Stimulated activated CD4-positive, alpha-beta T cell treated with anti-CD3 and anti-CD28 coated beads, Interleukin-15, amount 100 ng/mL, for 1 hour (primary cell): ENCODE data around the gene NRG2.

ENCODE experiments used
- DNase-seq, 2 donors: peaks; one replicate each; pipeline ENCODE4 v3.0.0-alpha.2; 2020; ENCODE audit warnings: low read depth in 1 of 2, low spot score in 1 of 2

NRG2 gene

DNA sequence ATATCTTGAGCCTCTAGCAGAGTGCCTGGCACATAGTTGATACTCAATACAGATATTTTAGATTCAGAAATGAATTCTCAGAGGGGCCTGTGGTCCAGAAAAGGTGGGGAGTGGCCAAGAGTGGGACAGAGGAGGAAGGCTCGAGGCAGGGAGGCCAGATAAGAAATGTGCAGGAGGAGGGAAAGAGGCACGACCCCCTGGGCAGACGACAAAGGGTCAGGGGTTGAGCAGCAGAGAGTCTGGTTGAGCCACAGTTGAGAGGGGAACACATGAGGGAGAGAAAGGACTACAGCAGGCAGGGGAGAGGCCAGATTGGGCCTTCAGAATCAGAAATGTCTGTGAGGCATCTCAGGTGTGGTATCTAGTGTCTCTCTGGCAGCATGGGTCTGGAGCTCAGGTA, 158.4 kb downstream of the NRG2 start:
- no peak for DNase-seq

DNA sequence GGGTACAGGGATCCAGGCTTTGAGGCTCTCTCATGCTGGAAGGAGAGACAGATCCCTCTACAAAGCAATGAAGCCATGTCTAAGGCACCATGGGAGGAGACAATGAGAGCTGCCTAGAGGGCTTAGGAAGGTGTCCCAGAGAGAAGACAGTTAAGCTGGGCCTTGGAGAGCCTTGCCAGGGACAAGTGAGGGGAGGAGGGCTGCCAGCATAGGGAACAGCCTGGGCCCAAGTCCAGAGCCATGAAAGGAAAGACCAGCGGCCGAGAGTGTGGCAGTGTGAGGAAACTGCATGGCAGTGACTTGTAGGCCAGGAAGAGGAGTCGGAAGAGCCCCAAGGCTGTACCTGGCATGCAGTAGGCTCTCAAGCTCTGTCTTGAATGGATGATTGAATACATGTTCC, 159.0 kb downstream of the NRG2 start:
- no peak for DNase-seq

DNA sequence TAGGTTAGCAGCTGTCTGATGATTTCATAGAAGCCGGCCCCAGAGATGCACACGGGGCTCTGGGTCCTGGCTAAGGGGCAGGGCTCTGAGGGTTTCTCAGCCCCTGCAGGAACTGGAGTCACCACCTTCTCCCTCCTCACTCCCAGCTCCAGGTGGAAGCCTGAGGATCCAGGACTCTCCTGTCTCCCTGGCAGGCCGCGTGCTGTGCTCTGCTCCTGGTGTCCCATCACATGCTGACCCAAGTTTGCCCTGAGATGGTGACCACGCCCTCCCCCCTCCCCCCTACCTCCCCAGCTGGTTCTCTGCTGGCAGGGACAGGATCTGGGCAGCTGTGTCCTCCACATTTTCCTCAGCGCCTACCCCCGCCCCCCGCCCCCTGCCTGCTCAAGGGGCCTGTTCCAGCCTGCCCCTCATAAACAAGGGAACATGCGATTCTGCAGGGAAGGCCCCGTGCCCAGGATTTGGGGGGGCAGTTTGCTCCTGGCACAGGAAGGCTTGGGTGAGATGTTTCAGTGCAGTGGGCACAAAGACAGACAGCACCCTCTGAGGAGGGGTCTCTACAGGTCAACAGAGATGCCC, 160.0 kb downstream of the NRG2 start:
- DNase-seq, result no peak

- no peak for DNase-seq
Observed at GRCh38 chr5:139882316-139882715, 160.8 kb downstream of the NRG2 start.

GRCh38 chr5:139881143-139881733, 161.9 kb downstream of the NRG2 start:
- no peak for DNase-seq

DNA sequence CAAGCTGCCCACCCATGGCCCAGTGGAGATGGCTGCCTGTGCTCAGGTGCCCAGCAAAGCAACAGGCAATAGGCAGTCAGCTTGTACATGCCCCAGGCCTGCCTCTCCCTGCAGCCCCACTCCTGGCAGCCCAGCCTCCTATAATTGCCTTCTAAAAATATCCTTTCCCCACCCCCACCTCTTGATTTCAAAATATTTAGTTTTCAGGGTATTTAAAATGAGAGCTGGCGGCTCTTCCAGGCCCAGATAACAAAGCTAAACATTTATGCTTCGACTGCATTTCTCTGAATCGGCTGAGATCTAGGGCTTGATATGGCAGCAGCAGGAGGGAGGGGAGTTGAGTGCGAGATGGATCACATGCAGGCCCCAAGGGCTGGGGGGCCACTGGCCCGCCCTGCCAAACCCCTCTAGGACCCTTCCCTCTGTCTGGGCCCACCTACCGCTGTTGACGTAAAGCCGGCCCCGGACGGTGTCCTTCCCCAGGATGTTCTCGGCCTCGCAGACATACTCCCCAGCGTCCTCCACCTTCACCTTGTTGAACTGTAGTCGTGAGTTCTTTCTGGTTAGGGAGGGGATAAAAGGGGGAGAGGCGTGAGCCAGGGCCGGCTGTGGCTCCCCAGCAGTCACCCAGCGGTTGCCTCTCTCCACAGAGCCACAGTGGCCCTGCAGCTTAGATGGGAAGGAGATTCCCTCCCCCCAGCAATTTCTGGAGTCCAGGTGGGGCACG, 162.5 kb downstream of the NRG2 start:
- no peak for DNase-seq

DNA sequence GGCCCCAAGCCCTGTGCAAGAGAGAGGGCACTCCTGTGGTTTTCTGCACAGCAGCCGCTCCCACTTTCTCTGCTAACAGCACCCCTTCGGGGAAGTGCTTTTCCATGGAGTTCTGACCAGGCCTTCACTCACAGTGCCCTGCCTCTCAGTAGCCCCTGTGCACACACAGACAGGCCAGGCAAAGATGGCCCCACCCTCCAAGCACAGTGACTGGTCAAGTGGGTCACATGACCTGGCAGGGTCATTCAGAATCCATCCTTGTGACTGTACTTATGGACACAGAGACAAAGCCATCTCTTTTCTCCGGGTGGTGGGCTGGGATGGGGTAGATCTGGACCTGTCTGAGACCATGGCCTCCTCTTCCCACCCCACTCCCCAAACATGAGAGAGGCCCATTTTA, 165.0 kb downstream of the NRG2 start:
- no peak for DNase-seq

- no peak for DNase-seq
Observed at GRCh38 chr5:139877129-139877597, 165.9 kb downstream of the NRG2 start.

DNA sequence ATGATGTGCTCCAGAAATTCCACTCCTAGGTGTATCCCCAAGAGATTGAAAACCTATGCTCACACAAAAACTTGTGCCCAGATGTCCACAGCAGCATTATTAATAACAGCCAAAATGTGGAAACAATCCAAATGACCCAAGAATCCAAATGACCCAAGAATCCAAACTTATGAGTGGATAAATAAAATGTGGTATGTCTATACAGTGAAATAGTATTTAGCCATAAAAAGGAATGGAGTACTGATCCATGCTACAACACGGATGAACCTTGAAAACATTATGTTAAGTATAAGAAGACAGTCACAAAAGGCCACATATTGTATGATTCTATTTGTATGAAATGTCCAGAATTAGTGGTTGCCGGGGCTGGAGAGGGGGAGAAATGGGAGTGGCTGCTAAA, 167.1 kb downstream of the NRG2 start:
- no peak for DNase-seq

DNA sequence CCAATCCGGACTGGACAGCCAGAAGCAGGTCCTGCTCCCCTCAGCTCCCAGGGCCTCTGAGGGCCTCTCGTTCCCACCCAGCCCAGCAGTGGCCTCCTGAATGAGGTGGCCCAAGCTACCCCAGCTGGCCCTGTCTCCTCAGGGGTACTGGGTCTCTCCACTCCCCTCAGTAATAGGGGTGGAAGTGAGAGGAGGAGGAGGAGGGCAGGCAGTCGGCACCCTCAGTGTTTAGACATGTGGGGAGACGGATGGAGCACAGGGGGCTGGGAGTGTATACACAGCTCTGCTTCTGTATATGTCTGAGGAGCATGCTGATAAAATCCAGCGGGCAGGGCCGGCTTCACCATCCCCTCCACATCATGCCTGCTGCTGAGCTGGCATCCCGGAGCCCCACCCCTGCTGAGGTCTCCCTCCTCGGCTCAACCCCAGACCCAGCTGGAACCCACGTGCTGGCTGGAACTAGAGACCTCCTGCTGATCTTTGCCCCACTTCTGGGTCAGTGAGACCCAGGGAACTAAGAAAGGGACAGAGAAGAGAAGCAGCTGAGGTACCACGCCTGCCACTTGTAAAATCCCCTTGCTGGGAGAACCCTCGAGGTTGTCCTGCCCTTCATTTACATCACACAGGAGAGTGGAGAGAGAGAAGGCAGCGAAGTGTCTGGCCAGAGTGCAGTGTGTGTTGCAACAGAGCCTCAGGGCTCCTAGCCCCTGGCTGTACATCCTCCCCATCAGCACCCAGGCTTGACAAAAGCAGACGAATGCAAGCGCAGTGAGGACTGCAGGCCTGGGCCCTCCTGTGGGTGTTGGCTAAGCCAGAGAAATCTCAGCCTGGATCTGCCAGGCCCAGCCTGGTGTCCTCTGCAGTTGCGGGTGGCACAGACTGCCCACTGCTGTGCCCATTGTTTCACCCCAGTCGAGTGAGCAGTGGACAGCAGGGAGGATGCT, 170.0 kb downstream of the NRG2 start:
- no peak for DNase-seq

DNA sequence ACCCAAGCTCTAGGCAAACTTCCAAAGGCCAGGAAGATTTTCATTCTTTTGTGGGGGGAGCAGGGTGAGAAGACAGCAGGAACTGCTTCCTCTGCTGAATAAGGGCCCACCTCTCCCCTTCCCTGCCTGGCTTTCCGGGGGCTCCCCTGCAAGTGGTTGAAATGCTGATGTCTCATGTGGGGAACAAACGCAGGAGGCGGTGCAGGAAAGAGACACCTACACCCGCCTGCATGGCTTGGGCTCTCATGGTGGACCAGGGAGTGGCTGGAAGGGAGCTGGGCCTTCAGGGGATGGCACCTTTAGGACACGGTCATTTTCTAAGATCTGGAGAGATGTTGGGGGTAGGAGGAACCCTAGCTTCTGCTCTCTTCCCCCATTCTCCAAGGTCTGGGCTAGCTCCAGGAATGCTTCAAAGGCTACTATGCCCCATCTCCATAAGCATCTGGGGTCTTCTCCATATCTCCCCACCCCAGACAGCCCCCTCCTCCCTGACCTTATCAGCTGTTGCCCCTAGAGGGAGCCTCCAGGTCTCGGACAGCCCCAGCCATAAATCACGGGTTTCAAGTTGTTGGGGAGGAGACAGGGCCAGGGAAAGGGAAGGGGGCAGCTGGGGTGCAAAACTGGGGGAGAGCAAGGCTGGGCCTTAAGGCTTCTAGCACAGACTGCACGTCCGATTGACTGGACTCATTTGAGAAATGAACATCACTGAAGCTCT, 170.9 kb downstream of the NRG2 start:
- no peak for DNase-seq

DNA sequence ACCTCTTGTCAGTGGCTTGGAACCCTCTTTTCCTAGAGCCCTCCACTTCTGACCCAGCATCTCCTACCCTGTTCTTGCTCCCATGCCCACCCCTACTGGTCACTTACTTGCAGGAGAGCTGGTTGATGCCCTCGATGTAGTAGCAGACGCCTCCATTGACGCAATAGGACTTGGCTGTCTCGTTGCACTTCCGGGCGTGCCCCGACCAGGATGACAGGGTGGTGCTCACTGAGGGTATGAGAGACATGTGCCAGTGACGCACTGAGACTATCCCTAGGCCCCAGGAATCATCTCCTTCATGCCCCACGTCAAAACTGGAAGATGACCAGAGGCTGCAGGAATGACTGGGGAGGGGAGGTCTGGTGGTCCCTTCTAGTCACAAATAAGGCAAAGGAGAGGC, 171.5 kb downstream of the NRG2 start:
- DNase-seq, result no peak

DNA sequence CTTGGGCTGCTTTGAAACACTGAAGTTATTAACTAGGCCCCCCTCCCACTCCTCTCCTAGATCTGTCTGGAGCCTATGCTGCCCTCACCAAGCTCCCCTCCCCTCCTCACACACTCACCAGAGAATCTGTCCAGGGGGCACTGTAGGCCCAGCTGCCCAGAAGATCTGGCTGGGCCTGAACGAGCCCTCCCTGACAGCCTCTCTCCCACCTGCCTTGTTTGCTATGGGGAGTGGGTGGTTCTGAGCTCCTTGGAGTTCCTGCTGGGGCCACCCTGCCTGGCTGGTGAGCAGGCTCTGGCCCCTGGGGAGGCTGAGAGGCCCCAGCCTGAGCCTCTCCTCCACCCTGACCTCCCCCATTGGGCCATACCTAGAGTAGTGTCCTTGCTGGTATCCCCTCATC, 172.4 kb downstream of the NRG2 start:
- no peak for DNase-seq

DNA sequence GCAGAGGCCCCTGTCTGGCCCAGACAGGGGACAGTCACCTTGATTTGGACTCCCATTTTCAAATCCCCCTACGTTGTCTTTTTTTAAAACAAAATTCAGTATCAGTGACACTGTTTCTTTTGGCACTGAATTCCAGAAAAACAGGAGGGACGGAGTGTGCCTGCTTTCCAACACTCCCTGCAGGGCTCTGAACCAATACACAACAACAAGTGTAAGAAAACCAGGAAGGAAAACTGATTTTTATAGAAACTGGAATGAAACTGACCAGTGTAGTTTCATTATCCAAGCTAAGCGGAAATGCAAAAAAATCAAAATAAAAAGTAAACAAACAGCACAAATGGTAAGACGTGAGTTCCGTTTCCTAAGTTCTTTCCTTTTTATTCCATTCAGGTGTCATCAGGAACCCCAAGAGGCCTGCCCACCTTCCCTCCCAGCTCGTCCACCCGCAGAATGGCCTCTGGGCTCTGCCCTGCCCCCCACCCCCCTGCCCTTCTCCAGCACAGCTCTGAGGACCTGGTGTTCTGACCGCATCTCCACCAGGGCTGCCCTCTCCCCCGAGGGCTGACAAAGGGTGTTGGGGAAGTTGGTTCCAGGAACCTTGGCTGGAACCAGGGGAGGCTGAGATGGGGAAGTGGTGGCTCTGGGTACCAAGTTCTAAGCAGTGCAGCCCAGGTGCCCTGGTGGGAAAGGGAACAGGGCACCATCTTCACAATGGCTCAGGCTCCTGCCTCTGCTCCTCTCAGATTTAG, 173.9 kb downstream of the NRG2 start:
- DNase-seq, result no peak

DNA sequence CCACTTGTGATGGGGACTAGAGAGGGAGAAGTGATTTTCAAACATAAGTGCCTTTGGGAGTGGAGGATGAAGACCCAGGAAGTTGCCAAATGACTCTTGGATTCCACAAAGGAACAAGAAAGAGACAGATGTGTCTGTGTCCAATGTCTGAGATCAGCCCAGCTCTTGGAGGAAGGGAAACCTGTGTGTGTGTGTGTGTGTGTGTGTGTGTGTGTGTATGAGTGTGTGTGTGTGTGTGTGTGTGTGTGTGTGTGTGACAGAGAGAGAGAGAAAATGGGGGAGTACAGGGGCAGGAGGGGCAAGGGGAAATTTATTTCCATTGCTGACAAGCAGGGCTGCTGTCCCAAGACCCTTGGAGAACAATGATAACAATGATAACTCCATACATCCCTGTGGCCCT, 175.5 kb downstream of the NRG2 start:
- no peak for DNase-seq

DNA sequence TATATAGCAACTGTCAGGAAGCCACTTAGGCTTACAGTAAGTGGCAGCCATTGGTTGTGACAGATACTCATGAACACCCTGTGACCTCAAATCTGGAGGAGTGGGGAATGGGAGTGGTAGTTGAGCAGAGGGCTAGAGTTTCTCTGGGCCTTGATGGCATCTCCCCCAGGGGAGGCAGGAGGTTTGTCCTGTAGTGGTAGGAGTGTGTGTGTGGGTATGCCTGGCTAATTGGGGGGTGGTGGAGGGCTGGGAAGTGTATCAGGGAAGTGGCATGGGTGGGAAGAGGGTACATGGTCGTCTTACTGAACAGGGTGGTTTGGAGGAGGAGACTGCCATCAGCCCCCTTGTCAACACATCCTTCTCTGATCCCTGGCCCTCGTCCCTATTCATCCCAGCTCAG, 176.0 kb downstream of the NRG2 start:
- no peak for DNase-seq

- no peak for DNase-seq
Observed at GRCh38 chr5:139864716-139865483, 178.2 kb downstream of the NRG2 start.

GRCh38 chr5:139863855-139864558, 179.1 kb downstream of the NRG2 start:
- DNase-seq, result peak in 1 of 2 donors; percentile 39

DNA sequence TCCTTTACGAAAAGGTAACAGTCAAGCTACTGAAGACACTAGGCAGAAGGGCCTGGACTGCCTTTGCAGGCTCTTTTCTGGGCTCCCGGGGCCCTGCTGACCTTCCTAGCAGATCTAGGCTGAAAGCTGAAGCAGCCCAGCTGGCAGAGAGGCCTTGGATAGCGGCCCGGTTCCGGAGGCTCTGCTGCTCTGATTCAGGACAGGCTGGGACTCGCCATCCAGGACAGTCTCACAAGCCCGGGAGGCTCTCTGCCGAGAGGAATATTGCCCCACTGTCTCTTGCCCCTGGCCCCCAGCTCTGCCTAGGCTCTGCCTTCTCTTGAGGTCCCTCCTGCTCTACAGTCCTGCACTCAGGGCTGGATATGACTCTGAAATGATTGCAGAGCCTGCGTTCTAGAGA, 179.7 kb downstream of the NRG2 start:
- no peak for DNase-seq
